ENCODE results near the gene NUDT21. TPM values are rescaled to one million over a fixed set of nuclear protein-coding genes. Genes with fewer than 3 reads are reported as not detected.

The NUDT21 gene
- total RNA-seq, 1 donor from 2014 or later = 38.1 TPM

GRCh38 chr16:56423584-56424403 lies 27.3 kb downstream of the NUDT21 start:
- Histone ChIP-seq H3K27ac (peak overlapping the region; percentile 93), H3K27me3 (no peaks in the 10 kb centered on the region), H3K4me1 (peaks cover 53% of the 10 kb centered on the region), H3K9me3 (no peaks in the 10 kb centered on the region), H3K36me3 (no peaks in the 10 kb centered on the region), H3K4me3 (peak overlapping the region; percentile 74 to 84)
- intact Hi-C loops (cut with DNase I) = no loop called here
- no peak for DNase-seq (ENCODE audit: extremely low spot score in 2 of 2)
- no peak for TF ChIP-seq POLR2A (IDR thresholded peaks at IDR 0.05)
- no peak for TF ChIP-seq CTCF (IDR thresholded peaks at IDR 0.05)
- TF ChIP-seq POLR2AphosphoS5 (IDR thresholded peaks at IDR 0.05; ENCODE audit: insufficient read depth in 1 of 2, low read depth in 1 of 2) = no peak

GRCh38 chr16:56422896-56423441 lies 28.2 kb downstream of the NUDT21 start:
- intact Hi-C loops (cut with DNase I) = no loop called here
- TF ChIP-seq CTCF (IDR thresholded peaks at IDR 0.05) (no peak), POLR2AphosphoS5 (IDR thresholded peaks at IDR 0.05; ENCODE audit: insufficient read depth in 1 of 2, low read depth in 1 of 2) (no peak)

GRCh38 chr16:56421976-56422669 lies 29.0 kb downstream of the NUDT21 start:
- TF ChIP-seq CTCF (IDR thresholded peaks at IDR 0.05) (no peak), POLR2A (IDR thresholded peaks at IDR 0.05) (no peak), POLR2AphosphoS5 (IDR thresholded peaks at IDR 0.05; ENCODE audit: insufficient read depth in 1 of 2, low read depth in 1 of 2) (no peak)

More at GRCh38 chr16:56422896-56423441, 28.2 kb downstream of the NUDT21 start:
- Histone ChIP-seq H3K36me3 (no peaks in the 10 kb centered on the region), H3K4me1 (peaks cover 56% of the 10 kb centered on the region), H3K27me3 (no peaks in the 10 kb centered on the region), H3K4me3 (peak overlapping the region in 1 of 2 donors; percentile 74), H3K27ac (peak overlapping the region; percentile 93), H3K9me3 (no peaks in the 10 kb centered on the region)
- no peak for DNase-seq (ENCODE audit: extremely low spot score in 2 of 2)

GRCh38 chr16:56421313-56421712 lies 29.8 kb downstream of the NUDT21 start:
- no peaks in the 10 kb centered on the region for H3K9me3 ChIP-seq
- intact Hi-C loops (cut with DNase I) = no loop called here
- TF ChIP-seq CTCF (IDR thresholded peaks at IDR 0.05) (no peak), POLR2A (IDR thresholded peaks at IDR 0.05) (no peak), POLR2AphosphoS5 (IDR thresholded peaks at IDR 0.05; ENCODE audit: insufficient read depth in 1 of 2, low read depth in 1 of 2) (no peak)
- H3K27ac ChIP-seq = no peak overlapping the region
- H3K4me3 ChIP-seq = no peak overlapping the region
- H3K36me3 ChIP-seq = no peaks in the 10 kb centered on the region
- H3K4me1 ChIP-seq = peaks cover 55% of the 10 kb centered on the region
- H3K27me3 ChIP-seq = no peaks in the 10 kb centered on the region
- no peak for DNase-seq (ENCODE audit: extremely low spot score in 2 of 2)

More at GRCh38 chr16:56421976-56422669, 29.0 kb downstream of the NUDT21 start:
- Histone ChIP-seq H3K4me1 (peaks cover 56% of the 10 kb centered on the region), H3K9me3 (no peaks in the 10 kb centered on the region), H3K27me3 (no peaks in the 10 kb centered on the region), H3K36me3 (no peaks in the 10 kb centered on the region), H3K4me3 (no peak overlapping the region), H3K27ac (no peak overlapping the region)
- DNase-seq (ENCODE audit: extremely low spot score in 2 of 2) = no peak
- intact Hi-C loops (cut with DNase I) = no loop called here

All from vagina (tissue), 2 donors.